Esophagus squamous epithelium (tissue), 4 donors: Measurements from ENCODE around the gene PTPRJ.

Source experiments
- POLR2A ChIP-seq, 4 donors: fragments of 450-650 bp; IDR thresholded peaks; one replicate each; pipeline ENCODE4 v1.6.1; 2017; ENCODE audit warnings: antibody characterized with exemption in 4 of 4, mild to moderate bottlenecking in 4 of 4, moderate library complexity in 3 of 4
- TF ChIP-seq, protein P1 (sequence below), 6 experiments: fragments of 450-650 bp in 4 of 6; fragments of 200-600 bp in 2 of 6; sonication (generic) in 2 of 6; IDR thresholded peaks; one replicate each; pipeline ENCODE4 v1.5.1; 2016 to 2019; ENCODE audit warnings: antibody characterized with exemption in 6 of 6, mild to moderate bottlenecking in 4 of 6, moderate library complexity in 4 of 6

DNA sequence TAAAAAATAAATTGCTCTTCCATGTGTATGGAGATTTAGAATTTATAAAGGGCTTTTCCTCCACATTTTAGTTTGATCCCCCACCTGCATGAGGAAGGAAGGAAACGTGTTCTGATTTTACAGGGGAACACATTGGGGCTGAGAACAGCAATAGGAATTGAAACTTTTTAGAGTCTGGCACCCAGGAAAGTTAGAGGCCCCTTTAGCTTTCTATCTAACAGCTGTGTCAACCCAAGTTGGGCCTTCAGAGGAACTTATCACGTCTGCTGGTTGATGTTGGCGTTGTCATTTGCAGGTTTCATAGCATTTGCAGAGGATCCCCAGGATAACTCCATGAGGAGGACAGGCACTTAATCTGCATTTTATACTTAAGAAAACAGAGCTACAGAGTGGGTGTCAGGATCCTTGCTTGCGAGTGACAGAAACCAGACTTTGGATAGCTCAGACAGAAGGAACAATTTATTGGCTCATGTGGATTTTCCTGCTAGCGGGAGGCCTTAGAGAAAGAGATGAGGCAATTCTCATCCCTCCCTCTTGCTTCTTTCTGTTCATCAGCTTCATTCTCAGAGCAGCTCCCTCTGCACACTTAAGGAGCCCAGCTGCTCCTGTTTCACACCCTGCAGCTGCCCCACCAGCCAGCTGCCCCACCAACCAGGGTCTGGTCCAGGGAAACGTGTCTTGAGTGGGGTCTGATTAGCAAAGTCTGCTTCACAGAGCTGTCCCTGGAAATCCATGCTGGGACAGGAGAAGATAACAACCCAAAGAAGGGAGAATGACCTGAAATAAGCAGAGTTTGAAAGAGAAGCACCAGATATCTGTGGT, 143.8 kb downstream of the PTPRJ start:
- TF ChIP-seq, protein P1, sequence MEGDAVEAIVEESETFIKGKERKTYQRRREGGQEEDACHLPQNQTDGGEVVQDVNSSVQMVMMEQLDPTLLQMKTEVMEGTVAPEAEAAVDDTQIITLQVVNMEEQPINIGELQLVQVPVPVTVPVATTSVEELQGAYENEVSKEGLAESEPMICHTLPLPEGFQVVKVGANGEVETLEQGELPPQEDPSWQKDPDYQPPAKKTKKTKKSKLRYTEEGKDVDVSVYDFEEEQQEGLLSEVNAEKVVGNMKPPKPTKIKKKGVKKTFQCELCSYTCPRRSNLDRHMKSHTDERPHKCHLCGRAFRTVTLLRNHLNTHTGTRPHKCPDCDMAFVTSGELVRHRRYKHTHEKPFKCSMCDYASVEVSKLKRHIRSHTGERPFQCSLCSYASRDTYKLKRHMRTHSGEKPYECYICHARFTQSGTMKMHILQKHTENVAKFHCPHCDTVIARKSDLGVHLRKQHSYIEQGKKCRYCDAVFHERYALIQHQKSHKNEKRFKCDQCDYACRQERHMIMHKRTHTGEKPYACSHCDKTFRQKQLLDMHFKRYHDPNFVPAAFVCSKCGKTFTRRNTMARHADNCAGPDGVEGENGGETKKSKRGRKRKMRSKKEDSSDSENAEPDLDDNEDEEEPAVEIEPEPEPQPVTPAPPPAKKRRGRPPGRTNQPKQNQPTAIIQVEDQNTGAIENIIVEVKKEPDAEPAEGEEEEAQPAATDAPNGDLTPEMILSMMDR (IDR thresholded peaks at IDR 0.05): no peak
- TF ChIP-seq POLR2A (IDR thresholded peaks at IDR 0.05): no peak
